ENCODE results near the gene C14orf39.

The C14orf39 gene, protein sequence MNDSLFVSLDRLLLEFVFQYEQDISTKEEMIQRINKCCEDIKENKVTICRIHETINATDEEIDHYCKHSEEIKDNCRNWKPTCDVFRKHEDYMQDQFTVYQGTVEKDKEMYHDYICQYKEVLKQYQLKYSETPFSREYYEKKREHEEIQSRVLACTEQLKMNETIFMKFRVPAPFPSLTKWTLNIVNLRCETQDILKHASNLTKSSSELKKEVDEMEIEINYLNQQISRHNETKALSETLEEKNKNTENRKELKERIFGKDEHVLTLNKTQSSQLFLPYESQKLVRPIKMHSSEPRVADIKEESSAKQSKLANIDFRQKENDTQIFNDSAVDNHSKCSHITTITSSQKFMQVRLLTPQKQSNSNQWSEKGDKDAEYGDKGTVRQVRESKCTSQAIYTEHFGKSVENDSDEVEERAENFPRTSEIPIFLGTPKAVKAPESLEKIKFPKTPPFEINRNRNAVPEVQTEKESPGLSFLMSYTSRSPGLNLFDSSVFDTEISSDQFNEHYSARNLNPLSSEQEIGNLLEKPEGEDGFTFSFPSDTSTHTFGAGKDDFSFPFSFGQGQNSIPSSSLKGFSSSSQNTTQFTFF

GRCh38 chr14:60485598-60486251 is at the start of gene C14orf39:
TSS of gene C14orf39 (minus strand) at chr14:60486063. CDS start at chr14:60485078, 985 bp downstream.
- no peak for DNase-seq (ENCODE audit: low read depth, low spot score)

GRCh38 chr14:60532442-60532841 is 46.6 kb upstream of the C14orf39 start:
- no peak for DNase-seq (ENCODE audit: low read depth, low spot score)

- DNase-seq (ENCODE audit: low read depth, low spot score) = no peak
Measured at GRCh38 chr14:60515511-60516289, 29.8 kb upstream of the C14orf39 start.

DNA sequence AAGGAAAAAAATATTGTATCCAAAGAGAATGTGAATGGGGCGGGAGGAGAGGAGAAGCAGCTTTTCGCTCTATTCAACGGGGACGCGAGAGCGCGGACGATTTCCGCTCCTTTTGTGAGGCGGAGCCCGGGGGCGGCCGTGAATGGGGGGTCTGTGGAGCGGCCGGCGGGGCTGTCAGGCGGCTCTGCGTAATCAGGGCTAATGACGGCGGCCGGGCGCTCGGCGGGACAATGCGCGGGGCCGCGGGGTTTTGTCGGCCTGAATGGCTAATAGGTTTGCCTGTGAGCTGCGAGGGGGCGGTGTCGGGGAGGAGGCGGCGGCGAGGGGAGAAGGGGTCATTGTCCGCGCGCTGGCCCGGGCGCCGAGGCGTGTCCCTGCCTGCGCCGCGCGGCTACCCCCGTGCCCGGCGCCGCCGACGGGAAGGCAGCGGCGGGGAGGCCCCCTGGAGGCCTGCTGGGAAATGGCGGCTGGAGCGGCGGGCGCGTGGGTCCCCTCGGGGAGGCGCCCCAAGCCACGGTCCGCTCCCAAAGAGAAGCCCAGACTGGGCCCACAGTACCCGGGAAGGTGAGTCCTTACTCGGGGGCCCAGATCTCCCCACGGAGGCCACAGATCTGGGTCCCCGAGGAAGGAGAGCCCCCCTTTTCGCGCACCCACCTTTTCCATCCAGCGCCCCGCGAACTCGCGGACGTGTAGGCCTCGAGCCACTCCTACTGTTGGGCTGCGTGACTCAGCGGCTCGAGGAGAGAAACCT is 29.1 kb upstream of the C14orf39 start:
- DNase-seq (ENCODE audit: low read depth, low spot score) = no peak

GRCh38 chr14:60514378-60514740 is 28.5 kb upstream of the C14orf39 start:
- DNase-seq (ENCODE audit: low read depth, low spot score) = no peak

- no peak for DNase-seq (ENCODE audit: low read depth, low spot score)
Measured at GRCh38 chr14:60512973-60513571, 27.2 kb upstream of the C14orf39 start.

- DNase-seq (ENCODE audit: low read depth, low spot score) = no peak
Measured at GRCh38 chr14:60512126-60512525, 26.3 kb upstream of the C14orf39 start.

DNA sequence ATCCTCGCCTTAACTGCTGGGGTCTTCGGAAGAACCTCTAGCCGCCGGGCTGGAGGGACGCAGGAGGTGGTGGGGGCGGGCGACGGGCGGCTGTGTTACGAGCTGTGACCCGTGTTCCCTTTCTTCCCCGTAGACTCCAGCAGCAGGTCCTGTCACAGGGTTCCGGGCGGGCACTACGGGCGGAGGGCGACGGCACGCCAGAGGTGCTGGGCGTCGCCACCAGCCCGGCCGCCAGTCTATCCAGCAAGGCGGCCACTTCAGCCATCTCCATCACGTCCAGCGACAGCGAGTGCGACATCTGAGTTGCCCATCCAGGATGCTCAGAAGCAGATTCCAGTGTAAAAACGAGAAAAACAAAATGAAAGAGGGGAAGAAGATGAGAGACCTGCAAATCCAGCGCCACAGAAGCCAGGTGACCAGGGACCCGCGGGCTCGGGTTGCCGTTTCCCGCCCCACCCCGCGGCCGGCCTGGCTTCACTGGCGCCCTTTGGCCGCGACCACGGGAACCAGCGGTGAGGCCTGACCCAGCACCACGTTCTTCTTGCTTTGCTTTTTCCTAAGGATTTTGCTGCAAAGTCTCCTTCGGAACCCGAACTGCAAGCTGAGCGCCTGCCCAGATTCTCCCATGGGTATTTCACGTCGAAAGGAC is 25.2 kb upstream of the C14orf39 start:
- DNase-seq (ENCODE audit: low read depth, low spot score) = no peak

- no peak for DNase-seq (ENCODE audit: low read depth, low spot score)
Measured at GRCh38 chr14:60510254-60510950, 24.5 kb upstream of the C14orf39 start.

- no peak for DNase-seq (ENCODE audit: low read depth, low spot score)
Measured at GRCh38 chr14:60509438-60510253, 23.8 kb upstream of the C14orf39 start.

DNA sequence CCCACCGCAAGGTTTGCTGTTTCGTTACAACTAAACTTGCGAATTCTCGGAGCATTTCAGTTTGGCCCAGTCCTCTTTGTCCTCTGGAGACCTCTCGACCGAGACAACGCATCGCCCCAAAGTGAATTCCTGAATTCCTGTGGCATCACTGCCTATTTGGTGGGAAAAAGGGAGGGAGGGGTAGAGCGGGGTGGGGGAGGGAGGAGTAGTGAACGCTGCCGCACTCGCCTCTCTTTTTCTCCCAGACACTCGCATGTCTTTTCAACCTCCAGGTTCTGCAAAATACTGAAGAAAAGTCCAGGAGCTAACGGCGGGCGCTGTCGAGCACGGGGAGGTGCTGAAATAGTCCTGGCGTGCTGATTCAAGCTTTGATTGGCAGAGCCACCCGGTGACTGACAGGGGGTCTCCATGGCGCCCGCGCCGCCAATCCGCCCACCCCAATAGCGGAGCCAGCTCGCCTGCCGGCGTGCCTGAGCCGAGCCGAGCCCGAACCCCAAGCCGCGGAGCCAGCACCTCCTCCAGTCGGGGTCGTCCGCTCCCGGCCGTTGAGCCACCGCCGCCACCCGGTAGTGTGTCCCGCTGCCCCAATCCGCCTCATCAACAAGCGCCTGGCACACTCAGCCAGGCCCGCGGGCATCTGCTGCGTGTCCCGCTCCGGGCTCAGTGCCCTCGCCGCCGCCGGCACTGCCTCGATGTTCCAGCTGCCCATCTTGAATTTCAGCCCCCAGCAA is 23.0 kb upstream of the C14orf39 start, which contains the start of gene SIX6:
TSS of gene SIX6 (plus strand) at position 440 of the 731 bp plus-strand sequence. CDS start at position 693, 253 bp downstream.
- DNase-seq (ENCODE audit: low read depth, low spot score) = peak; percentile 7

- DNase-seq (ENCODE audit: low read depth, low spot score) = no peak
Measured at GRCh38 chr14:60508363-60508706, 22.5 kb upstream of the C14orf39 start.

- DNase-seq (ENCODE audit: low read depth, low spot score) = no peak
Measured at GRCh38 chr14:60506985-60507829, 21.3 kb upstream of the C14orf39 start.

GRCh38 chr14:60506462-60506984 is 20.7 kb upstream of the C14orf39 start:
- DNase-seq (ENCODE audit: low read depth, low spot score) = no peak

DNA sequence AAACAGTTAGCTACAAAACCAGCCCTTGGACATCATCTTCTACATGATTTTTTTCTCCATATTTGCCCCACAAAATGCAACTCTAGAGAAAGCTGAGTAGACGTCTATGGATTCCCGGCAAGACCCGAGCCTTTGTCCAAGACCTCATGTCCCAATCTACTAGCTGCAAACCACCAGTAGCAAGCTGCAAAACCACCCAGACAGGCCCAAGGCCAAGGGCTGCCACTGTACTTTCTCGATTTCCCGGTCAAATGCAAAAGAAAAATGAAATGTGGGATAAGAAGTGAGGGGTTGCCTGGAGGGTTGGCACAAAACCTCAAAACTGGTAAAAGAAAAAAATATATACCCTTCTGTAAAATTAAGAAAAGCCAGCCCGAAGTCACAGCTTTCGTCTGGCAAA is 20.1 kb upstream of the C14orf39 start:
- DNase-seq (ENCODE audit: low read depth, low spot score) = no peak

DNA sequence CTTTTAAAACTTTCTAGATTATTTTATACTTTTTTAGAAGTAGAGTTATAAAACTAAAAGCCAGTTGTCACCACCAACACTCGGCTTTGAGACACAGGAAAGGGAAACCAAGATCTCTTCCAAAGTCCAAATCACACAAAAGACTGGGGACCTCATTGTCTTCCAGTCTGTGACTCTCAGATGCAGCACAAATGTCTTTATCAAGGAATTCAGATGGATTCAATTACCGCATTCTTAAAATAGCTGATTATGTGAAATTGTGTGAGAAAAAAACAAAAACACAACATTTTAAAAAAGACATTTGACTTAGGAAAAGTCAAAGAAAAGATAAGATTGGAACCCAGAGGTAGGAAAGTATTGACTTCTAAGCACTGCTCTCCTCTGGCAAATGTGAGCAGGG is 19.6 kb upstream of the C14orf39 start:
- DNase-seq (ENCODE audit: low read depth, low spot score) = no peak

GRCh38 chr14:60502541-60502940 is 16.7 kb upstream of the C14orf39 start:
- no peak for DNase-seq (ENCODE audit: low read depth, low spot score)
